ENCODE data around the gene SNX25. TPM values are rescaled to one million over a fixed set of nuclear protein-coding genes. Genes with fewer than 3 reads are reported as not detected.
"Not testable (repeated sequence)": the region's sequence is repeated elsewhere in the genome, so short reads cannot be mapped to it uniquely, and the experiment has no call there.

Gene SNX25
- total and polyA plus RNA-seq, 7 donors = 5.3 to 13.0 (median 9.8) TPM

GRCh38 chr4:185307136-185307950 lies 97.9 kb downstream of the SNX25 start:
- intact Hi-C loops (cut with DNase I) = no loop called here
- DNase-seq = no peak
- 82 to 85% (median 84%) methylated on average over 5 of the region's 5 CpGs for WGBS, 3 donors
- no peaks in the 10 kb centered on the region for H3K4me1 ChIP-seq
- H3K27ac ChIP-seq = no peak overlapping the region
- TF ChIP-seq, protein P1, sequence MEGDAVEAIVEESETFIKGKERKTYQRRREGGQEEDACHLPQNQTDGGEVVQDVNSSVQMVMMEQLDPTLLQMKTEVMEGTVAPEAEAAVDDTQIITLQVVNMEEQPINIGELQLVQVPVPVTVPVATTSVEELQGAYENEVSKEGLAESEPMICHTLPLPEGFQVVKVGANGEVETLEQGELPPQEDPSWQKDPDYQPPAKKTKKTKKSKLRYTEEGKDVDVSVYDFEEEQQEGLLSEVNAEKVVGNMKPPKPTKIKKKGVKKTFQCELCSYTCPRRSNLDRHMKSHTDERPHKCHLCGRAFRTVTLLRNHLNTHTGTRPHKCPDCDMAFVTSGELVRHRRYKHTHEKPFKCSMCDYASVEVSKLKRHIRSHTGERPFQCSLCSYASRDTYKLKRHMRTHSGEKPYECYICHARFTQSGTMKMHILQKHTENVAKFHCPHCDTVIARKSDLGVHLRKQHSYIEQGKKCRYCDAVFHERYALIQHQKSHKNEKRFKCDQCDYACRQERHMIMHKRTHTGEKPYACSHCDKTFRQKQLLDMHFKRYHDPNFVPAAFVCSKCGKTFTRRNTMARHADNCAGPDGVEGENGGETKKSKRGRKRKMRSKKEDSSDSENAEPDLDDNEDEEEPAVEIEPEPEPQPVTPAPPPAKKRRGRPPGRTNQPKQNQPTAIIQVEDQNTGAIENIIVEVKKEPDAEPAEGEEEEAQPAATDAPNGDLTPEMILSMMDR (IDR thresholded peaks at IDR 0.05) = no peak
- peaks cover 2 to 23% of the 10 kb centered on the region in 2 donors for H3K36me3 ChIP-seq (ENCODE audit: insufficient read depth in 1 of 2, low read depth in 1 of 2)
- H3K9me3 ChIP-seq = no peaks in the 10 kb centered on the region
- H3K4me3 ChIP-seq = no peak overlapping the region
- H3K27me3 ChIP-seq (ENCODE audit: insufficient read depth in 3 of 3, low read length in 2 of 3) = no peaks in the 10 kb centered on the region
- ATAC-seq = no peak

DNA sequence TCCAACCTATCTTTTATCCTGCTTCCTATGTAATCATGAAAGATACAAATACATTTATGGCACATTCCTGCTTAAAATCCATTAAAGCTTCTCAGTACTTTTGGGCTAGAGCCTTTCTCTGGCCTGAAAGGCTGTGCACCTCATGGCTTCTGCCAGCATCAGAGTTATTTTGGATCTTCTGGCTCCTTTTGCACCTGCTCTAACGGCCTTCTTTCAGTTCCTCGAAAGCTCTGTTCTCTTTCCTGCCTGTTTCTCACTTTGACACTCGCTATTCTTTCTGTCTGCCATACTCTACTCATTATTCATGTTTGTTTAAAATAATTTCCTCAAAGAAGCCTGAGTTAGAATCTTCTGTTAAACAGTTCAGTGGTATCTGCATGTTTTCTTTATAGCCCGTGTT lies 100.4 kb downstream of the SNX25 start:
- intact Hi-C loops (cut with DNase I) = no loop called here
- no peak for ATAC-seq

GRCh38 chr4:185311113-185311888 lies 101.9 kb downstream of the SNX25 start:
- Histone ChIP-seq H3K4me1 (no peaks in the 10 kb centered on the region), H3K27me3 (ENCODE audit: insufficient read depth in 3 of 3, low read length in 2 of 3) (no peaks in the 10 kb centered on the region), H3K36me3 (ENCODE audit: insufficient read depth in 1 of 2, low read depth in 1 of 2) (peaks cover 2 to 40% of the 10 kb centered on the region in 2 donors), H3K27ac (no peak overlapping the region), H3K9me3 (no peaks in the 10 kb centered on the region), H3K4me3 (no peak overlapping the region)
- TF ChIP-seq, protein P1 (IDR thresholded peaks at IDR 0.05) = no peak
- intact Hi-C loops (cut with DNase I) = no loop called here
- no peak for ATAC-seq
- no peak for DNase-seq
- WGBS, 3 donors = 90 to 96% (median 95%) methylated on average over 5 of the region's 5 CpGs

More for the DNA sequence above, 100.4 kb downstream of the SNX25 start:
- no peaks in the 10 kb centered on the region for H3K9me3 ChIP-seq
- TF ChIP-seq, protein P1 (IDR thresholded peaks at IDR 0.05) = no peak
- no peaks in the 10 kb centered on the region for H3K27me3 ChIP-seq (ENCODE audit: insufficient read depth in 3 of 3, low read length in 2 of 3)
- H3K4me1 ChIP-seq = no peaks in the 10 kb centered on the region
- no peak for DNase-seq
- peaks cover 2 to 34% of the 10 kb centered on the region in 2 donors for H3K36me3 ChIP-seq (ENCODE audit: insufficient read depth in 1 of 2, low read depth in 1 of 2)
- no peak overlapping the region for H3K27ac ChIP-seq
- 63 to 89% (median 78%) methylated on average over 4 of the region's 4 CpGs for WGBS, 3 donors
- no peak overlapping the region for H3K4me3 ChIP-seq

GRCh38 chr4:185312699-185313098 lies 103.3 kb downstream of the SNX25 start:
- 94 to 96% (median 95%) methylated on average over 5 of the region's 5 CpGs for WGBS, 3 donors
- Histone ChIP-seq H3K27me3 (ENCODE audit: insufficient read depth in 3 of 3, low read length in 2 of 3) (no peaks in the 10 kb centered on the region), H3K4me3 (no peak overlapping the region), H3K4me1 (no peaks in the 10 kb centered on the region), H3K36me3 (ENCODE audit: insufficient read depth in 1 of 2, low read depth in 1 of 2) (peaks cover 2 to 40% of the 10 kb centered on the region in 2 donors), H3K9me3 (no peaks in the 10 kb centered on the region), H3K27ac (no peak overlapping the region)
- TF ChIP-seq, protein P1 (IDR thresholded peaks at IDR 0.05) = no peak
- intact Hi-C loops (cut with DNase I) = no loop called here
- no peak for DNase-seq
- ATAC-seq = no peak

DNA sequence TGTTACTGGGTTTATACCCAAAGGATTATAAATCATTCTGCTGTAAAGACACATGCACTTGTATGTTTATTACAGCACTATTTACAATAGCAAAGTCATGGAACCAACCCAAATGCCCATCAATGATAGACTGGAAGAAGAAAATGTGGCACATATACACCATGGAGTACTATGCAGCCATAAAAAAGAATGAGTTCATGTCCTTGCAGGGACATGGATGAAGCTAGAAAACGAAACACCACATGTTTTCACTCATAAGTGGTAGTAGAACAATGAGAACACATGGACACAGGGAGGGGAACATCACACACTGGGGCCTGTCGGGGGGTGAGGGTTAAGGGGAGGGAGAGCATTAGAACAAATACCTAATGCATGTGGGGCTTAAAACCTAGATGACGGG lies 108.1 kb downstream of the SNX25 start:
- H3K4me3 ChIP-seq; DNase-seq; H3K9me3 ChIP-seq; ATAC-seq; H3K27me3 ChIP-seq (ENCODE audit: insufficient read depth in 3 of 3, low read length in 2 of 3); H3K4me1 ChIP-seq; intact Hi-C loops (cut with DNase I); H3K27ac ChIP-seq: not testable (repeated sequence)
- peaks cover 0 to 28% of the 10 kb centered on the region in 2 donors for H3K36me3 ChIP-seq (ENCODE audit: insufficient read depth in 1 of 2, low read depth in 1 of 2)
- WGBS, 3 donors = 76 to 98% (median 87%) methylated on average over 3 of the region's 3 CpGs

All from psoas muscle (tissue), 8 donors.